ENCODE results near the gene FGD6.

FGD6 gene

DNA sequence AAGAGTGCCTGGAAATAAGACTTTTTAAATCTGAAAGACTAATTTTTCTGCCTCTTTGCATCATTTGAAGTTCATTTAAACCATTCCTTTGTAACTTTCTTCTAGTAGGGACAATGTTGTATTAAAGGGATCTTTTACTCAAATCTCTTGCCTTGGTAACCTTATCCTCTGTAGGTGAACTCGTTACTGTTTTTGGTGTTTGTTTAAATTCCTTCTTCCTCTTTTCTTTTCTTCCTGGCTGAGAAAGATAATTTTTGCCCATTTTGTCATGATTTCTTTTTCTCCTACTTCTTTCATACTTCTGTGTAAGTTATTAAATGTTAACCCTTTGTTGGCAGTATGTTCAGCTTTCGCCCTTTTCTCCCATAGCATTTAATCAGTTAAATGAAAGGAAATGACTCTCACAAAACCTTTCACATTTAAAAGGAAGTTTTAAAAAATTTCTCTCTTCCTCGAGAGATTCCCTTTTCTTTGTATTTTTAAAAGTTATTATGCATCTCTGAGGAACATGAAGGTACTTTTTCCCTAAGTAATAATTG, 10.6 kb upstream of the FGD6 start:
- no peak for DNase-seq (ENCODE audit: low read depth)
- no peak overlapping the region for H3K4me3 ChIP-seq (ENCODE audit: low read depth, low read length)
- TF ChIP-seq, protein P1, sequence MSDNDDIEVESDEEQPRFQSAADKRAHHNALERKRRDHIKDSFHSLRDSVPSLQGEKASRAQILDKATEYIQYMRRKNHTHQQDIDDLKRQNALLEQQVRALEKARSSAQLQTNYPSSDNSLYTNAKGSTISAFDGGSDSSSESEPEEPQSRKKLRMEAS (IDR thresholded peaks at IDR 0.05; ENCODE audit: low read depth, low read length): no peak
- no peak for TF ChIP-seq POLR2A (IDR thresholded peaks at IDR 0.05; ENCODE audit: extremely low read depth, insufficient read length)
- TF ChIP-seq, protein P2, sequence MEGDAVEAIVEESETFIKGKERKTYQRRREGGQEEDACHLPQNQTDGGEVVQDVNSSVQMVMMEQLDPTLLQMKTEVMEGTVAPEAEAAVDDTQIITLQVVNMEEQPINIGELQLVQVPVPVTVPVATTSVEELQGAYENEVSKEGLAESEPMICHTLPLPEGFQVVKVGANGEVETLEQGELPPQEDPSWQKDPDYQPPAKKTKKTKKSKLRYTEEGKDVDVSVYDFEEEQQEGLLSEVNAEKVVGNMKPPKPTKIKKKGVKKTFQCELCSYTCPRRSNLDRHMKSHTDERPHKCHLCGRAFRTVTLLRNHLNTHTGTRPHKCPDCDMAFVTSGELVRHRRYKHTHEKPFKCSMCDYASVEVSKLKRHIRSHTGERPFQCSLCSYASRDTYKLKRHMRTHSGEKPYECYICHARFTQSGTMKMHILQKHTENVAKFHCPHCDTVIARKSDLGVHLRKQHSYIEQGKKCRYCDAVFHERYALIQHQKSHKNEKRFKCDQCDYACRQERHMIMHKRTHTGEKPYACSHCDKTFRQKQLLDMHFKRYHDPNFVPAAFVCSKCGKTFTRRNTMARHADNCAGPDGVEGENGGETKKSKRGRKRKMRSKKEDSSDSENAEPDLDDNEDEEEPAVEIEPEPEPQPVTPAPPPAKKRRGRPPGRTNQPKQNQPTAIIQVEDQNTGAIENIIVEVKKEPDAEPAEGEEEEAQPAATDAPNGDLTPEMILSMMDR (IDR thresholded peaks at IDR 0.05; ENCODE audit: low read depth, low read length): no peak
- no peak for TF ChIP-seq MYC (IDR thresholded peaks at IDR 0.05; ENCODE audit: low read depth, low read length)

DNA sequence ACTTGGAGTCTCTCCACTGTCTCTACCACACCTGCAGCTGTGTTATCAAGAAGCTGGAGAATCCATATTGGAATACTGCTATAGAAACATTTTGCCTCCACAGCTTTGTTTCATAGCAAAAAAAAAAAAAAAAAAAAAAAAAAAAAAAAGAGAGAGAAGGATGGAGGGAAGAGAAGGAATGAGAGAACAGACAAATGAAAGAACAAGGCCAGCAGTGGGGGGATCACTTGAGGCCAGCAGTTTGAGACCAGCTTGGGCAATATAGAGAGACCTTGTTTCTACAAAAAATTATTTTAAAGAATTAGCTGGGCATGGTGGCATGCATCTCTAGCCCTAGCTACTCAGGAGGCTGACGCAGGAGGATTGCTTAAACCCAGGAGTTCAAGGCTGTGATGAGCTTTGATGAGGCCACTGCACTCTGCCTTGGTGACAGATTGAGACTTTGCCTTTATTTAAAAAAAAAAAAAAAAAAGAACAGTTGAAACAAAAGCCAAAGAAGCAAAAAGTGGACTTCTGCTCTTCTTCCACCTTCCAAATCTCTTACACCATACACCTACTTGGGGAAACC, 8.5 kb upstream of the FGD6 start:
- TF ChIP-seq, protein P2 (IDR thresholded peaks at IDR 0.05; ENCODE audit: low read depth, low read length): no peak
- TF ChIP-seq, protein P1 (IDR thresholded peaks at IDR 0.05; ENCODE audit: low read depth, low read length): no peak
- TF ChIP-seq POLR2A (IDR thresholded peaks at IDR 0.05; ENCODE audit: extremely low read depth, insufficient read length) (no peak), MYC (IDR thresholded peaks at IDR 0.05; ENCODE audit: low read depth, low read length) (no peak)
- DNase-seq (ENCODE audit: low read depth): no peak
- H3K4me3 ChIP-seq (ENCODE audit: low read depth, low read length): no peak overlapping the region

DNA sequence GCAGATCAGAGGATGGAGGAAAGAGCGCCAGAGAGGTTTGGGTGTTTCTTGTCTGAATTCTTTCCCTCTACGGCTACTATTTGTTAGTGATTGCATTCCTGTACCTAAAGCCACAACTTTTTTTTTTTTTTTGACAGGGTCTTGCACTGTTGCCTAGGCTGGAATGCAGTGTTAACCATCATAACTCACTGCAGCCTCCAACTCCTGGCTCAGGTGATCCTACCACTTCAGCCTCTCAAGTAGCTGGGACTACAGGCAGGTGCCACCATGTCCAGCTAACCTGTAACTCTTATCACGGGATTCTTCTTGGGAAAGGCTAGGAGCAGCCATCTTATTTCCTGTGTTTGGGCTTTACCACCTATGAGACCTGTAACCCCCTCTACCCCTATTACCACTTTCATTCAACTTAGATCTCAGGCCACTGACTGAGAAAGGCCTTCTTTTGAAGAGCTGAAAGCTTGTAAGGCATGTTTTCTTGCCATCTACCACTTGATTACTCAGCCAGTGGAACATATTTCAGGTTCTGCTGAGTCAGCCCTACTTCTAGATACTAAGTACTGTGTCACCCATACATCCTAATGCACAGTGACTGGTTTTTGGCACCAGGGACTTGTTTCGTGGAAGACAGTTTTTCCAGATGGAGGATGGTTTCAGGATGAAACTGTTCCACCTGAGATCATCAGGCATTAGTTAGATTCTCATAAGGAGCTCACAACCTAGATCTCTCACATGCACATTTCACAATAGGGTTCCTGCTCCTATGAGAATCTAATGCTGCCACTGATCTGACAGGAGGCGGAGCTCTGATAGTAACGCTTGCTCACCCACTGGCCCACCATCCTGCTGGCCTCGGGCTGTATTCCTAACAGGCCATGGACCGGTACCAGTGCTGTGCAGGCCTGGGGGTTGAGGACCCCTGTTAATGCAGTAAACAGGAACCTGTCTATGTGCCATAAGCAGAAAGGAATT, 7.2 kb upstream of the FGD6 start:
- no peak overlapping the region for H3K4me3 ChIP-seq (ENCODE audit: low read depth, low read length)
- TF ChIP-seq, protein P2 (IDR thresholded peaks at IDR 0.05; ENCODE audit: low read depth, low read length): no peak
- DNase-seq (ENCODE audit: low read depth): no peak

DNA sequence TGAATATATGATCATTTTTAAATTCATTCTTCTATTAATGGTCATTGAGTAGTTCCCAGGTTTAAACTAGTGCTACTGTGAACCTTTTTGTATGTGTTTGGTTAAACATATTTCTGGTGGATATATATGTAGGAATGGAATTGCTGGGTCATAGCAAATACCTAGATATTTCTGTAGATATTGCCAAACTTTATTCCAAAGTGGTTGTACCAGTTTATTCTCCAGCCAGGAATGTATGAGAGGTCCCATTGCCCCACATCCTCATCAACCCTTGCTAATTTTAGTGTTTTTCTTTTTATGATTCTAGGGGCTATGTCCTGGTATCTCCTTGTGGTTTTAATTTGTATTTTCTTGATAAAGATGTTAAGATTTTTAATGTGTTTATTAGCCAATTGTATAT, 3.5 kb upstream of the FGD6 start:
- H3K4me3 ChIP-seq (ENCODE audit: low read depth, low read length): no peak overlapping the region
- TF ChIP-seq, protein P2 (IDR thresholded peaks at IDR 0.05; ENCODE audit: low read depth, low read length): no peak
- TF ChIP-seq POLR2A (IDR thresholded peaks at IDR 0.05; ENCODE audit: extremely low read depth, insufficient read length) (no peak), MYC (IDR thresholded peaks at IDR 0.05; ENCODE audit: low read depth, low read length) (no peak)
- TF ChIP-seq, protein P1 (IDR thresholded peaks at IDR 0.05; ENCODE audit: low read depth, low read length): no peak
- no peak for DNase-seq (ENCODE audit: low read depth)

DNA sequence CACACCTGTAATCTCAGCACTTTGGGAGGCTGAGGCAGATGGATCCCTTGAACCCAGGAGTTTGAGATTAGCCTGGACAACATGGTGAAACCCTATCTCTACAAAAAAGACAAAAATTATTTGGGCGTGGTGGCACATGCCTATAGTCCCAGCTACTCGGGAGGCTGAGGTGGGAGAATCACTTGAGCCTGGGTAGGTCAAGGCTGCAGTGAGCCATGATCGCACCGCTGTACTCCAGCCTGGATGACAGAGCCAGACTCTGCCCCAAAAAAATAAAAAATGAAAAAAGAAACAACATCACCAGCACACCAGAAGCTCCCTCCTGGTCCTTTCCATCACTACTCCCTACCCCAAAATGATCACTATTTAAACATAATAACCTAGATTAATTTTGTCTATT, 2.9 kb upstream of the FGD6 start:
- DNase-seq (ENCODE audit: low read depth): no peak
- no peak overlapping the region for H3K4me3 ChIP-seq (ENCODE audit: low read depth, low read length)
- TF ChIP-seq, protein P1 (IDR thresholded peaks at IDR 0.05; ENCODE audit: low read depth, low read length): no peak
- TF ChIP-seq, protein P2 (IDR thresholded peaks at IDR 0.05; ENCODE audit: low read depth, low read length): no peak
- TF ChIP-seq POLR2A (IDR thresholded peaks at IDR 0.05; ENCODE audit: extremely low read depth, insufficient read length) (no peak), MYC (IDR thresholded peaks at IDR 0.05; ENCODE audit: low read depth, low read length) (no peak)
